Gastroesophageal sphincter (tissue), 4 donors: ENCODE results near the gene PTGES3L. TPM values are rescaled to one million over a fixed set of nuclear protein-coding genes. Genes with fewer than 3 reads are reported as not detected.

Experiments
- ATAC-seq: fragments of 150-250 bp; one replicate; pipeline ENCODE4 v1.9.1; 2016; ENCODE audit warnings: mild to moderate bottlenecking, moderate library complexity
- H3K27ac ChIP-seq, 4 donors: fragments of 200-600 bp; sonication (generic) in 3 of 4; 1 replicate in 3 of 4; 2 replicates in 1 of 4; pipeline ENCODE4 v1.5.1; 2016 to 2019
- H3K27me3 ChIP-seq: fragments of 200-600 bp; sonication (generic); one replicate; pipeline ENCODE4 v1.5.1; 2019
- H3K36me3 ChIP-seq, 2 donors: fragments of 200-600 bp; sonication (generic); one replicate each; pipeline ENCODE4 v1.5.1; 2019; ENCODE audit warnings: control low read depth in 1 of 2
- H3K4me1 ChIP-seq, 3 donors: fragments of 200-600 bp; sonication (generic); 1 replicate in 2 of 3; 2 replicates in 1 of 3; pipeline ENCODE4 v1.5.1; 2016 to 2019; ENCODE audit warnings: control low read depth in 2 of 3
- H3K4me3 ChIP-seq, 2 donors: fragments of 200-600 bp; sonication (generic); one replicate each; pipeline ENCODE4 v1.5.1; 2019; ENCODE audit warnings: mild to moderate bottlenecking in 1 of 2, moderate library complexity in 1 of 2
- H3K9me3 ChIP-seq, 3 donors: fragments of 200-600 bp; sonication (generic); one replicate each; pipeline ENCODE4 v1.5.1; 2017 to 2019; ENCODE audit warnings: control low read depth in 2 of 3
- EP300 ChIP-seq: sonication (generic); formaldehyde crosslinking; IDR thresholded peaks from one replicate; pipeline ENCODE4 v1.6.1; 2017; ENCODE audit warnings: antibody characterized with exemption, mild to moderate bottlenecking
- POLR2A ChIP-seq, 2 donors: fragments of 450-650 bp; IDR thresholded peaks; one replicate each; pipeline ENCODE4 v1.6.1; 2017; ENCODE audit warnings: antibody characterized with exemption in 2 of 2, mild to moderate bottlenecking in 2 of 2, moderate library complexity in 1 of 2
- POLR2AphosphoS5 ChIP-seq: sonication (generic); formaldehyde crosslinking; IDR thresholded peaks from one replicate; pipeline ENCODE4 v1.6.1; 2017; ENCODE audit warnings: antibody characterized with exemption
- WGBS, 2 donors: methylation state at CpG; one replicate each; pipeline ENCODE4 v1.1.5; 2018; ENCODE audit warnings: low coverage in 1 of 2; 5-methylcytosine and 5-hydroxymethylcytosine counted together
- total RNA-seq, 4 donors: library from RNA; depleted of rRNA; stranded (reverse); fragments of >200 nt; gene quantifications; one replicate each; pipeline ENCODE4 v1.1.0, GENCODE V29; 2016
- TF ChIP-seq, protein P1 (sequence below), 4 experiments: fragments of 200-600 bp in 2 of 4; fragments of 450-650 bp in 2 of 4; sonication (generic) in 1 of 4; IDR thresholded peaks; one replicate each; pipeline ENCODE4 v1.5.1; 2017 to 2019; ENCODE audit warnings: antibody characterized with exemption in 4 of 4, mild to moderate bottlenecking in 2 of 4, moderate library complexity in 2 of 4

The PTGES3L gene
- total RNA-seq, 4 donors from 2014 or later: 5.5 to 19.6 (median 10.1) TPM

DNA sequence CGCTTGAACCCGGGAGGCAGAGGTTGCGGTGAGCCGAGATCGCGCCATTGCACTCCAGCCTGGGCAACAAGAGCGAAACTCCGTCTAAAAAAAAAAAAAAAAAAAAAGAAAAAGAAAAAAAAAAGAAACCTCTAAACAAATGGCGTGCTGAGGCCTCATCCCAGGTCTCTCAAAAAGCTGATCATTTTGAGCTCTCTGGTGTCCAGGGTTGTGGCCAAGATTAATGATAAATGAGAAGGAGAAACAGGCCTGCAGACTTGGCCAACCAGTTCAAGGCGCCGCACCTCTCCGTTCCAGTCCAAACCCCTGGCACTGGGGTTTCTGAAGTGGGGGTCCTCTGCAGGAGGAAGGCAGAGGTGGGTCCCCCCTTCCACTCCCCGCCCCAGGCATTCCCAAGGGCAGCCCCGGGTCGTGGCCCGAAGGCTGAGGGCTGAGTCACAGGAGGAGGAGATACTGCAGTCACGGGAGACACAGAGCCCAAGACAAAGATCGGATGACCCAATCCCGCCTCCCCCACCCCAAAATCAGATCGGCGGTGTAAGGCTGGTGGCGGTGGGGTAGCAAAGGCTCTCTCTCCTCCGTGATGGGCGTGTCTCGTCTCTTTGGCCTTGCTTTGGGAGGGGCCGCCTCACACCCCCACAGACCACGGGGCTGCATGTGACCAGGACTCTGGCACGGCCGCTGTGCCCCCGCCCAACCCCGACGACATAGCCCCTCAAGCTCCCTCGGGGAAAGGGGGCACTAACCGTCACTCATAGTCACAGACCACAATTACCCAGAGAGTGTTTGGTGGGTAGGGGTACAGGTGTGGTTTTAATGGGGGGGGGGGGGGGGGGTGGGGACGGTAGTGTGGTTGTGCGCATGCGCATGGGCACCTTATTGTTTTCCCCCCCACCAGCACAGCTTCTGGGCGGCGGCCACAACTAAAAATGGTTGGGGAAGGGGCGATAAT lies 41.2 kb upstream of the PTGES3L start:
- Histone ChIP-seq H3K27ac (peak overlapping the region; percentile 69 to 92 (median 90)), H3K27me3 (no peaks in the 10 kb centered on the region), H3K4me3 (peak overlapping the region; percentile 93 to 100), H3K9me3 (no peaks in the 10 kb centered on the region), H3K36me3 (peaks cover 0 to 26% of the 10 kb centered on the region in 2 donors), H3K4me1 (peaks cover 0 to 75% (median 41%) of the 10 kb centered on the region in 3 donors)
- peak; percentile 21 for TF ChIP-seq POLR2AphosphoS5
- TF ChIP-seq, protein P1, sequence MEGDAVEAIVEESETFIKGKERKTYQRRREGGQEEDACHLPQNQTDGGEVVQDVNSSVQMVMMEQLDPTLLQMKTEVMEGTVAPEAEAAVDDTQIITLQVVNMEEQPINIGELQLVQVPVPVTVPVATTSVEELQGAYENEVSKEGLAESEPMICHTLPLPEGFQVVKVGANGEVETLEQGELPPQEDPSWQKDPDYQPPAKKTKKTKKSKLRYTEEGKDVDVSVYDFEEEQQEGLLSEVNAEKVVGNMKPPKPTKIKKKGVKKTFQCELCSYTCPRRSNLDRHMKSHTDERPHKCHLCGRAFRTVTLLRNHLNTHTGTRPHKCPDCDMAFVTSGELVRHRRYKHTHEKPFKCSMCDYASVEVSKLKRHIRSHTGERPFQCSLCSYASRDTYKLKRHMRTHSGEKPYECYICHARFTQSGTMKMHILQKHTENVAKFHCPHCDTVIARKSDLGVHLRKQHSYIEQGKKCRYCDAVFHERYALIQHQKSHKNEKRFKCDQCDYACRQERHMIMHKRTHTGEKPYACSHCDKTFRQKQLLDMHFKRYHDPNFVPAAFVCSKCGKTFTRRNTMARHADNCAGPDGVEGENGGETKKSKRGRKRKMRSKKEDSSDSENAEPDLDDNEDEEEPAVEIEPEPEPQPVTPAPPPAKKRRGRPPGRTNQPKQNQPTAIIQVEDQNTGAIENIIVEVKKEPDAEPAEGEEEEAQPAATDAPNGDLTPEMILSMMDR (IDR thresholded peaks at IDR 0.05): no peak
- peak; percentile 57 for ATAC-seq
- 3 to 34% methylated on average over 15 to 16 of the region's 40 CpGs for WGBS, 2 donors

DNA sequence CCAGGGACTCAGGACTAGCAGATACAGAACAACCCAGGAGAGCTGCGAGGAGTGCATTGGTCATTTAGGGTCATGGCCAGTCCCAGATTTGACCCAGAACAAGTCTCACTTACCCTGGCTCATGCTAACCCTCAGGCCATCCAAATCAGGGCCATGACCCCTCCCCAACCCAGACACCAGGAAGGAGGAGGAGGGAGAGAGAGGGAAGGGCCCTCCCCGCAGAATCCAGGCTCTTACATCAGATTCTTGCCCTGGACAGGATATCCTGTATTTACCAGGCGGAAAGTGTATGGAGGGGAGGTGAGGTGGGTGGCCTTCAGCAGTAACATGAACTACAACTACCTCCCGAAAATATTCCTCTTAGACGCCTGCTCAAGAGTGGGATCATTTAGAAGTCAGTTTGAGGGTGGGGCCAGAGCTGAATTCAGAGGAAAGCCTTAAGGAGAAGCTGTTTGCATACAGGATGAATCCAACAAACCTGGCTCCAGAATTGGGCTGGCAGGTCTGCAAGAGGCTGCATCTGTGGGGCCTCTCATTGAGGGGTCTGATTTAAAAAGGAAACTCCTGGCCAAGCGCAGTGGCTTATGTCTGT lies 40.2 kb upstream of the PTGES3L start:
- Histone ChIP-seq H3K9me3 (no peaks in the 10 kb centered on the region), H3K4me3 (peak overlapping the region in 1 of 2 donors; percentile 100), H3K27me3 (no peaks in the 10 kb centered on the region), H3K36me3 (peaks cover 0 to 36% of the 10 kb centered on the region in 2 donors), H3K4me1 (peaks cover 0 to 76% (median 47%) of the 10 kb centered on the region in 3 donors), H3K27ac (peak overlapping the region; percentile 9 to 92 (median 90))
- WGBS, 2 donors: 62 to 75% methylated on average over 2 of the region's 6 CpGs
- TF ChIP-seq POLR2AphosphoS5: no peak
- ATAC-seq: no peak

DNA sequence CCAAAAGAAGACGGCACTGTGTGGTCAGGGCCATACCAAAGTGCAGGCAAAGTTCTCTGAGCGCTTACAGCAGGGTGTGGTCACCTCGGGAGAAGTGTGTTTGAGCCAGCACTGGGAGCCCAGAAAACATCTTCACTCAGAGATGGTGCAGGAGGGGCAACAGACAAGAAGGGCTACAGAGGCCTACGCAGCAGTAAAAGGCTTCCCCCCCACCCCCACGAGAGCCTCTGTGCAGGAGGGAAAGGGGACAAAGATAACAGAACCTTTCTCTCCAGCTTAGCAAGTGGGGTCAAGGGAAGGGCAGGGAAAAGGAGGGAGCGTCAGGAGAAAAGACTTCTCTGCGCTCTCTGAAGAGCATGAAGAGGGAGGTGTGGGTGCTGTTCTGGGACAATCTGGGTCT lies 39.5 kb upstream of the PTGES3L start:
- WGBS, 2 donors: 20 to 49% methylated on average over 5 to 7 of the region's 7 CpGs
- peak overlapping the region in 1 of 2 donors; percentile 100 for H3K4me3 ChIP-seq
- peaks cover 0 to 43% of the 10 kb centered on the region in 2 donors for H3K36me3 ChIP-seq
- TF ChIP-seq EP300 (no peak), POLR2A (IDR thresholded peaks at IDR 0.05) (no peak), POLR2AphosphoS5 (no peak)
- TF ChIP-seq, protein P1 (IDR thresholded peaks at IDR 0.05): no peak
- peaks cover 0 to 78% (median 53%) of the 10 kb centered on the region in 3 donors for H3K4me1 ChIP-seq
- ATAC-seq: no peak
- H3K9me3 ChIP-seq: no peaks in the 10 kb centered on the region
- H3K27ac ChIP-seq: peak overlapping the region in 3 of 4 donors; percentile 89 to 92 (median 90)
- H3K27me3 ChIP-seq: no peaks in the 10 kb centered on the region

DNA sequence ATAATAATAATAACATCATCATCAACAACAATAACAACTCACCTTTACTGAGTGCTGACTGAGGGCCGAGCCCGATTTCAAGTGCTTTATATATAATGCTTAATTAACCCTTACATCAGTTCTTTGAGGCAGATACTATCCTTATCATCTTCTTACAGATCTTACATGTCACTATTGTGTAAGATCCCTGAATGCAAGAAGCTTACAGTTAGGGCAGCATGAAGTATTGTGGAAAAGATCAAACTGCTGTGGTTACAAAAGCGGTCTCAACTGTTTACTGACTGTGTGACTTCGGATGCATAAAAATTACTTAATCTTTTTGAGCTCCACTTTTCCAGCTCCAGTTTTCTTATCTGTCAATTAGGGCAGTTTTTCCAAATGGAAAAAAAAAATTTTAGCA lies 39.1 kb upstream of the PTGES3L start:
- ATAC-seq: no peak
- Histone ChIP-seq H3K4me3 (no peak overlapping the region), H3K36me3 (peaks cover 0 to 47% of the 10 kb centered on the region in 2 donors), H3K9me3 (no peaks in the 10 kb centered on the region), H3K4me1 (peaks cover 0 to 78% (median 55%) of the 10 kb centered on the region in 3 donors), H3K27me3 (no peaks in the 10 kb centered on the region), H3K27ac (peak overlapping the region in 3 of 4 donors; percentile 54 to 92 (median 89))
- TF ChIP-seq POLR2A (IDR thresholded peaks at IDR 0.05) (no peak), EP300 (no peak), POLR2AphosphoS5 (no peak)
- TF ChIP-seq, protein P1 (IDR thresholded peaks at IDR 0.05): no peak
- WGBS, 2 donors: 22 to 45% methylated on average over 4 of the region's 4 CpGs

DNA sequence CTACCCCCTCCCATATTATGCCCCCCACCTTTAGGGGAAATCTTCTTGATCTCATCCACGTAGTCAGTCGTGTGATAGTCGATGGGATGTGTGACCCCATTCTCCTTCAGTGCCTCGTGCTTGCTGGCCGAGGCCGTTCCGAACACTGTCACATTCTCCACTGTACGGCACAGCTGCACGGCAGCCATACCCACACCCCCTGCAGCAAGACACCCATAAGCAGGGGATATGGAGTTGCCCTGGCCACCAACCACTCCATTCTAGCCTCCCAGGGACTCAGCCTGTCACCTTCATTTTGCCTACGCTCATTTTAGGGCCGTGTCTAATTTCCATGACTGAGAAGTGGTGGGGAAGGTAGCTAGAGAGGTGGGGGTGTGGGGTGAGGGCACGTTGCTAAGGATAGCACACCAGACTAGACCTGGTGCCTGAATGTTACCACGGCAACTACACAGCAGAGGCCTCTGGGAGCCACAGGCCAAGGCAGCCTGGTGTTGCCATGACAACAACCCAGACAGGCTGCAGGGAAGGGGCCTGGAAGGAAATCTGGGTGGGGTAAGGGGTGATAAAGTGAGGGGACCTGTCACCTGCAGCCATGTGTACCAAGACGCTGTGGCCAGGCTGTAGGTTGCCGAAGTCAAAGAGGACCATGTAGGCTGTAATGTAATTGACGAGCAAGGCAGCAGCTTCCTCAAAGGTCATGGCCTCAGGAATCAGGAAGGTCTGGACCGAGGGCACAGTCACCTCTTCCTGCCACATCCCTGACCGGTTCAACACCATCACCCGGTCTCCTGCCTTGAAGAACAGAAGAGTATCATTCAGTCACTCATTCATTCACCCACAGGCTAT lies 38.4 kb upstream of the PTGES3L start:
- TF ChIP-seq POLR2AphosphoS5 (no peak), POLR2A (IDR thresholded peaks at IDR 0.05) (no peak), EP300 (no peak)
- TF ChIP-seq, protein P1 (IDR thresholded peaks at IDR 0.05): no peak
- Histone ChIP-seq H3K27ac (peak overlapping the region in 3 of 4 donors; percentile 54 to 92 (median 89)), H3K27me3 (no peaks in the 10 kb centered on the region), H3K4me3 (no peak overlapping the region), H3K9me3 (no peaks in the 10 kb centered on the region), H3K36me3 (peaks cover 0 to 54% of the 10 kb centered on the region in 2 donors), H3K4me1 (peaks cover 0 to 82% (median 62%) of the 10 kb centered on the region in 3 donors)
- no peak for ATAC-seq
- 32 to 71% methylated on average over 7 to 9 of the region's 19 CpGs for WGBS, 2 donors
